ENCODE results near the gene LHX6.

Gene LHX6

DNA sequence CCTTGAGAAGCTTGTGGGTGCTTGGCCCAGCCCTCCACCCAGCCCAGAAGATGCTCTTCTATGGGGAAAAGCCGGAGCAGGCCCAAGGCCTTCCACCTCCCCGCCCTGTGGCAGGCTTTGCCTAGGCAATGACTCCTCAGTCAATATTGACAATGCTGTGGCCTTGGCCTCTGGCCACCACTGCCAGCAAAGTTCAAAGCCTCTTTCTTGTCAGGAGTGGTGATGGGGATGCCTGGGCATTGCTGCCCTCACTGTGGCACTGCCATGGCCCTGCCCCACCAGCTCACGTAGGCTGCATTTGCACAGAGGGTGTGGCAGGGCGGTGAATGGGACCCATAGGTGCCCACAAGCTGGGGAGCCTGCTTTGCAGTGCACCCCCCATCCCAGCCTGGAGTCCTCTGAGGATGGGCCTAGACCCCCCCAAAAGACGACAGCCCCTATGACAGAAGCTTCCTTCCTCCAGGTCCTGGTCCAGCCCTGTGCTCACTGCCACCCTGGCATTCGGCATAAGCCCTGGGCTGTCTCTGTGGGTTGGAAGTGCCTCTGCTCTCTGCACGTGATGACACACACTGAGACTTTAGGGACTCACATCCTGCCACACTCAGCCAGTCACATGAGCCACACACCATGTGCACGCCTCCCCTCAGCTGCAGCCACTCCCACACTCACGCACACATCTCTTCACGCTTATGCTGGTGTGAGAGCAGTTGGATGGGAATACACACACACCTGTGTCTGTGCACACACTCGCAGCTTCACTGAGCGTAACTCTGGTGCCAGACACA, 38.0 kb downstream of the LHX6 start:
- ATAC-seq: peak; percentile 20 to 41

DNA sequence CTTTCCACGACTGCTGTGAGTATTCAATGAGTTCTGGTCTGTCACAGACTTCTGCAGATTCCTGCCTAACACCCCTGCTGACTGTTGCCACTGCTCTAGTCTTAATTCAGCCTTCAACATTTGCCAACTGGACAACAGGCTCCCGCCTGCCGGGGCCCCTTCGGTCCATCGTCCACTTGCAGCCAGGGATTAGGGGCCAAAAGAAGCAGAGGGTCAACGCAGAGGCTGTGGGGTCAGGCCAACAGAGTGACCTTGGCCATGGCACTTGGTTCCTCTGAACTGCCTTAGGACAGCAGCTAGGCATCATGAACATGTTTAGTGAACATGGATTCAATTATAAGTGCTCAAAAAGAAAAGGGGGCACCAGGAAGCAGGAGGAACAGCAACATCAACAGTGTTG, 40.4 kb downstream of the LHX6 start:
- ATAC-seq: no peak

DNA sequence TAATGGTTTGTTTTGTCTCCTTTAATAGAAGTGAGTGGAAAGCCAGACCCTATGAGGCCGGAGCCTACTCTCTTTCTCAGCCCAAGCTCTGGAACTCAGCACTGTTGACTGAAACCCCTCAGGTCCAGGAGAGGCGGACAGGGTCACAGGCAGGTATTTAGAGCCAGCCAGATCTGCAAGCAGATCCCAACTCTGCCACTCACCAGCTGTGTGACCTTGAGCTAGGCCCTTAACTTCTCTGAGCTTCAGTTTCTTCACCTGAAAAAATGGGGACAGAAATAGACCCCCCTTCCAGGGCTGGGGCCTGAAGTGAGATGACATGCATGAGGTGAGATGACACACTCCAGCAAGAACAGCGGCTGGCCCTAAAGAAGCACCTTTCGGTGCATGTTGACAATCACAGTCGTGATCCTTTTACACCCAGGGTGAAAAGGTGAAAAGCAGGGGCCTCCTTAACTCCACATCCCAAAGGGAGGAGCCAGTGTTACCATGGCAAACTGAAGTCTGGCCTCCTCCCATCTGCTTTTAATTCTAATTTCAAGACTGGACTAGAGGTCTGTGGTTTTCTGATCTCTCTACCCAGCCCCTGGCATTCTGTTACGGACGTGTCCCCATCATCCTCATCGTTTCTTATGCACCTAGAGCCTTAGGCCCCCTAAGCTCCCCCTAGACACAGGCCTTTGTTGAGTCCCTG, 41.8 kb downstream of the LHX6 start:
- ATAC-seq: no peak

DNA sequence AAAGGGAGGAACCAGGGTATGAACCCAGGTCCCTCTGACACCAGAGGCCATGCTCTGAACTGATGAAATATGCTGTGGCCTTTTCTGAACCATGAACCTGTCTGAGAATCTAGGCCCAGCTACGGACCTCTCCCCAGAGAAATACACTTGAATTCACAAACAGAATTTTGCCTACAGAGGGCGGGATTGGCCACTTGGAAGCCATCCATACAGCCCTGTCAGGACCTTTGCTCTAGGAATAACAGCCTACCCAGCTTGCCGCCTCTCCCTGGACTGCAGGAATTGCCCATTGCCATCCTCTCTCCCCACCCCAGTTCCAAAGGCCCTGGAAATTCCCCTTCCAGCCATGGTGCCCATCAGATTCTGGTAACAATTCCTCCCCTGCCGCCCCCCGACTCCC, 42.5 kb downstream of the LHX6 start:
- ATAC-seq: no peak

DNA sequence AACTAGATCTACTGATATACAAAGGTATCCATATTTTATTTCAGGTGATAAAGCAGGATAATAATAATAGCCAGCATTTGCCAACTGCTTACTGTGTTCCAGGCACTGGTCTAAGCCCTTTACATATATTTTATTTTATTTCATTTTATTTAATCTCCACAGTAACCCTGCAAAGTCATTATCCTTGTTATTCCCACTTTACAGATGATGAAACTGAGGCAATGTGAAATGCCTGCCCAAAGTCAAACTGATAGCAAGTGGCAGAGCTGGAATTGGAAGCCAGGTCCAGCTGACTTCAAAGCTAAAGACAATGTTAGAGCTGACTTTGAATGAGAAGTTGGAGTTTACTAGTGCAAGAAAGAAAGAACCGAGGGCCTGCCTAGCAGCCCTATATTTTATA, 44.2 kb downstream of the LHX6 start:
- no peak for ATAC-seq

DNA sequence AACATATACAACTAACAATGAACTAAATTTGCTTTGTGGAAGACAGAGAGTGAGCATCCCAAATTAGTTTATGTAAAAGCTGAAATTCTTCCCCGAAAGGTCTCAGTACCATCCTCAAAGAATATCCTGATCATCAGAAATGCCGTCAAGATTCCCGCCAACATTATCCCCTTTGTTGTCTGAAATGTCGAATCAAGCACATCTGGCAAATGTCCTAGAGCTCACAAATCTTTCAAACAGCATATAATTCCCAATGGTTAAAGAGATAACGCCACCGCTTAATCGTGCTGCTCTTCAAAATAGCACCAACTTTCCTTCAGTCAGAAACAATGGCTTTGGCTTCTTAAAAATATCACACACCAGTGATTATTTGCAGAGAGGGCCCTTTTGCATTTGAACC, 45.3 kb downstream of the LHX6 start:
- ATAC-seq: no peak

DNA sequence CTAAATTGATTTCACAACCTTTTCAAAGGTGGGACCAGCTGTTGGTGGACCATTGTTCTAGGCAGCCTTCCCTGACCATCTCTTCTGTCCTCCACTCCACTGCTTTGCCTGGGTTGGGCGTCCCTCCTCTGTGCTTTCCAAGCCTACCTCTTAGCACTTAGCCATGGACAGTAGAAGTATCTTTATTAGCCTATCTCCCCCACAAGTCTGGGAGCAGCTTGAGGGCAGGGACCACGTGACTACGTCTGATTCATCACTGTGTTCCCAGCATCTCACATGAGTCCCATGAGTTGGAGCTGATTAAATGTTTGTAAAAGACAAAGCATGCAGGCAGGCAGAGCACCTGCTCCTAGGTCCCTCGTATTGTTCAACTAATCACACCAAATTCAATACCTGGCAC, 48.1 kb downstream of the LHX6 start:
- ATAC-seq: no peak

DNA sequence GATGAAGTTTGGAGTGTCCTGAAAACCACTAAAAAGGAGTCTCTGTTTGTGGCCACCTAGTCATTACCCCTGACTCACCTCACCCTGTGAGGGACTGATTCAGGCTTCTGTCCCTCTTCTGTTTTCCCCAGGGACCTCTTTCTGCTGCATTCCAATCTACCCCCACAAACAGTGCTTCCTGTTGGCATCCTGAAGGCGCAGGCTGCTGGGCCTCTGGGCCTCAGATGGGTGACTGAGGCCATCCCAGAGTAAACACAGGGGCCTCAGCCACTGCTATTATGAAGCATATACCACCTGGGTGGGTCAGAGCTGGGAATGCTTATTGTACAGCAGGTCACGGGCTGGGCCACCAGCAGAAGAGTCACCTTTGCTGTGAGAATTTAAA, 49.1 kb downstream of the LHX6 start:
- no peak for ATAC-seq

DNA sequence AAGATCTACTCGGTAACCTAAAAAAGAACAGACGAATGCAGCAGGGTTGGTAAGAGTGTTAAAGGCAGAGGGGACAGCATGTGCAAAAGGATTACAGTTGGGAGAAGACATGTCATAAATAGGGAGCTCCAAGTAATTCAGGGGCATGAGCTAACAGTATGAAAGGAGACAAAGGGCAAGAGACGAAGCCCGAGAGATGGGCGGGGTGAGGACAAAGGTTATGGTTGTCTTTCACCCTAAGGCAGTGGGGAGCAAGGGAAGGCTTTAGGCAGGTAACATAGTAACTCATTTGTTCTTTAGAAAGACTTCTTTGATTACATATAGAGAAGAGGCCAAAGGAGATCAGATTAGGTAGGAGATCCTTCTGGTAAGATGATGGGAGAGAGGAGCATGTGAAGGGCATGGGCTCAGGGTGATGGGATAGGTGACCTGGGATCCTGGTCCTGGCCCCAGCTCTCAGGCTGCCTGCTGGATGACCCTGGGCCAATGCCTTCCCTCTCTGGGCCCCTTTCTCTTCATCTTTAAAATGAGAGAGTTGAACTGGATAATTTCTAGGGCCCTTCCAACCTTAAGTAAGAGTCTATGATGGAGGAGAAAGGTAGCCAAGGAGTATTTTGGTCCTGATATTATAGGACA, 49.6 kb downstream of the LHX6 start:
- no peak for ATAC-seq

DNA sequence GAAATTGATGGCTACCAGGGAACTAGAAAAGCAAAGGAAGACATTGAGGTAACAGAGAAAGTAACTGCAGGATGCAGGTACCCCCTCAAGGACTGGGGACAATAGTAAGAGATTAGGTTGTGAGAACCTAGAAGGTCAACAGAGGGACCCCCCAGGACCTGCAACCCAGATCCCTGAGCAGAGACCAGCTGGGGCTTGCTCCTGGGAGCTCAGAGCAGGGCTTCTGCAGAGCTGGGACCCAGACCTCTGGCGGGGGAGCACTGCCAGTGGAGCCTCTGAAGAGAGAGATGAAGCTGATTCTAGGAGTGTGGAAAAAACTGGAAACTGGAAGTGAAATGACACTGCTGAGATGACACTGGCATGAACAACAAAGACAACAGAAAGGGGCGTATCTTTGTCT, 51.8 kb downstream of the LHX6 start:
- no peak for ATAC-seq

DNA sequence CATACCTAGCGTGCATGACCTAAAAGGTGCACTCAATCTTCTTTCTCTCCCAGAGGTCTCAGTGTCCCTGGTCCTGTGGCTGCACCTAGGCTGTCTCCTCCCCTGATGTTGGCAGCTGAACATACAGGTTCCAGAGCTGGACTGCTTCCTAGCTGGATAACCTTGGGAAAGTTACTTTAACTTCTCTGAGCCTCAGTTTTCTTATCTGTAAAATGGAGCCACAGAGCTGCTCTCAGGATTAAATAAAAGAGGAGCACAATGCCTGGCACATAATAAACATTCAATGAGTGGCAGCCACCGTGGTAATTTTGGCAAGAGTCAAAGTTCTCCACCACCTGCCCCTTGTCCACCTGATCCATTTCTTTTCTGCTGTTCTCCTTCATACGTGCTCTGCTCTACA, 55.1 kb downstream of the LHX6 start:
- no peak for ATAC-seq

DNA sequence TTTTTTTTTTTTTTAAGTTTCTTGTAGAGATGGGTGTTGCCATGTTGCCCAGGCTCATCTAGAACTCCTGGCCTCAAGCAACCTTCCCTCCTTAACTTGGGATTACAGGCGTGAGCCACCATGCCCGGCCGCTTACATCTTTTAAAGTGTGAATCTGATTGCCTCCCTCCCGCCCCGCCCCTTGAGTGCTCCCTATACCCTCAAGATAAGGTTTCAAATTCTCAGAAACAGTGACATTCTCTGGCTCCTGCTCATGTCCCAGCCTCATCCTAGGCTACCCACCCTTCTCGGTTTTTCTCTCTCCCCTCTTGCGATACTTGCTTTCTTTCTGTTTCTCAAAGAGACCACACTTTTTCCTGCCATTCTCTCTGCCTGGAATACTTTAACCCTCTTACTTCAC, 56.6 kb downstream of the LHX6 start:
- ATAC-seq: no peak

DNA sequence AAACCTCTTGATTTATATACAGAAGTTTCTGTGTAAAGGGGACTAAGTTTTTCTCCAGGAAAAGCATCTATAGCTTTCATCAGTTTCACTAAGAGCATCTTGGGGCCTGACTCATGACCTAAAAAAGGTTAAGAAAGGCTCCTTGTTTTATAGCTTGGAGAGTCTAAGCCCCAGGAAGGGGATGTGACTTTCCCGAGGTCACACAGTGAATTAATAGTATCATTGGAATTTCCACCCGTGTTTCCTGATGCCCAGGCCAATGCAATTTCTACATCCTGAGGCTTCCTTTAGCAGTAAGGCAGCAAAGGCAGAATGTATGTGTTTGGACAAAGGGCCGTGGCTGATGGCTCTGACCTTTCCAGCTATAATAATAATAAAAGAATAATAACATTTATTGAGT, 60.4 kb downstream of the LHX6 start:
- no peak for ATAC-seq

DNA sequence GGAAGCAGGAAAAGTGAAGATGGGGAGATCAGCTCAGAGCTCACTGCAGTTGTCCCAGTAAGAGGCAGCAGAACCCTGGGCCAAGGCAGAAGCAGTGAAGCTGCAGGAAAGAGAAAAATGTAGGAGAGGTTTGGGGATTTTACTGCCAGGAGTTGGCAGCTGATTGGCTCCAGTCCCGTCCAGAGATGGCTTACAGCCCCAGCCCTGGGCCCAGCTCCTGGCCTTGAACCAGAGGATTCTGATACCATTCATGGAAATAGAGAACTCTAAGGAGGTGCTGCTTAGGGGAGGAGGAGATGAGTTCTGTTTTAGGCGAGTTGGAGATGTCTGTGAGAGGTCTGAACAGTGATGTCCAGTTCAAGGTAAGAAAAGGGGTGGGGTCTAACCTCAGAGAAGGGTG, 64.5 kb downstream of the LHX6 start:
- no peak for ATAC-seq

DNA sequence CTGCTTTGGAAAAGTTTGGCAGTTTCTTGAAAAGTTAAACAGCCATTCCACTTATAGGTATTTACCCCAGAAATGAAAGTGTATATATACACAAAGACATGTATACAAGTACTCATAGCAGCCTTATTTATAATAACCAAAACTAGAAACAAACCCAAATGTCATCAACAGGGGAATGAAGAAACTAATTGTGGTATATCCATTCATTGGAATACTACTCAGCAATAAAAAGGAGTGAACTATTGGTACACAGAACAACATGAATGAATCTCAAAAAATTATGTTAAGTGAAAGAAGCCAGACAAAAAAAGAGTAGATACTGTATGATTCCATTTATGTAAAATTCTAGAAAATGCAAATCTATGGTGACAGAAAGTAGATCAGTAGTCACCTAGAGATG, 66.3 kb downstream of the LHX6 start:
- no peak for ATAC-seq

DNA sequence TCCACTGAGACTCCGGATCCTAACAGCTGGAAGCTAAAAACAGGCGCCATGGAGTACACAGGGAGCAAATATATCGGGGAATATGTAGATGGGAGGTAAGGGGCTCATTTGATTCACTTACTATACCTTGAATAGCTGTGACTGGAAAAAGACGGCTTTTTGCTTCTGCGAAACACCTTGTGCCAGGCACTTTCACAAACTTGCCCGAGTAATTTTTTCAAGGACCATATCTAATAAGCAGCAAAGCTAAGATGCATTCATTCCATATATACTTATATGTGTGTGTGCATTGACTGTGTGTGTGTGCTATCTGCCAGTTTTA, 68.9 kb downstream of the LHX6 start:
- no peak for ATAC-seq

DNA sequence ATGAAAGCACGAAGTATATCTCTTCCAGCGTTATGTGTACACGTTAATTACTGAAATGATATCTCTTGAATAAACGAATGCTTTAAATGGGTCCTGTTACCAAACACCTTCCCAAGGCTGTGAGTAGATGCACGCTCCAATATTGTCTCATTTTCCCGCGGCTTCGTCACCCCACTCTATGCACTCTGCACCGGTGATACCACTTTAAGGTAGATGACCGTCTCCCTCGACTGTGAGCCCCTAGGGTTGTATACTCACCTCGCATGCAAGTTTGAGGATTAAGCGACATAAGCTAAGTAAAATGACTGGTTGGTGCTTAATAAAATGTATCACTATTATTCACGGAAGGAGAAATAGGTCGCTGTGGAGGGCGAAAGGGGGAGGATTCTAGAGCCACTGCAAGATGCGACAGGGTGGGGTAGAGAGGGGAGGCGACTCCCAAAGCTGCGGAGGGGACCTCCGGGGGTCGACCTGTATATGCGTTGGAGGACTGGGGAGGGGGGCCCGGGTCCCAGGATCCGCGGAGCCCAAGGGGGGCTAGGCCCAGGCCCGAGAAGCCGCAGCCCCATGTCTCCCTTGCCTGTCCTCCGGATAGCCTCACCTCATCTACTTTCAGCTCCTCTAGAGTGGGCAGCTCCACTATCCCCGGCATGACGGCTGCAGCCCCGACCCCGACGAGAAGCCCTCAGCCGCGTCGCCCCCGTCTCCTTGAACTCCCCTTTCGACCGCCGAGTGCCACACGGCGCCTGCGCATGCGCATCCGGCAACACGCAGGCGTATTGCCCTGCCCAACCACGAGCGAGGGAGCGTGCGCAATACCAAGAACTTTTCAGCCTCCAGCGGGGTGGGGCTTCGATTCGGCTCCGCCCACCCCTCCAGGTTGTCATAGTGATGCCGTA, 69.5 kb downstream of the LHX6 start, which contains the start of the genes MORN5 and NDUFA8:
TSS of gene MORN5 (plus strand) at position 883 of the 899 bp plus-strand sequence. CDS start 65 bp downstream, outside the sequence.
TSS of gene NDUFA8 (minus strand) at position 754 of the 899 bp plus-strand sequence. CDS start at position 652, 102 bp downstream.
- ATAC-seq: peak; percentile 85 to 86

DNA sequence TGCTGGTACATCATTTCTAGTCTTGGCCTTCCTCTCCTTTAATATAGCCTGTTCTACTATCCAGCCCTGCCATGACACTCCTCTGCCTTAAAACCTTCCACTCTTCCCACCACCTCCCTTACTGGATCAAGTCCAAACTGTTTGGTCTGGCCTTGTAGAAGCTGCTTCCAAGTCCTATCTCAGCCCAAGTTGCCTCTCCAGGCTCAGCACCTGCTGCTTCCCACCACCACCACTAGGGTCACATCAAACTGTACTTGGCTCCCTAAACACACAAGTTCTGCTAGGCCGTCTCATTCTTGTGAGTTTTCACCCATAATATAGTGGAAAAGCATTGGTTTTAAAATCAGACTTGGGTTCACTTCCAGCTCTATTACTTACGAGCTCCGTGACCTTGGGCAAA, 70.6 kb downstream of the LHX6 start:
- no peak for ATAC-seq

DNA sequence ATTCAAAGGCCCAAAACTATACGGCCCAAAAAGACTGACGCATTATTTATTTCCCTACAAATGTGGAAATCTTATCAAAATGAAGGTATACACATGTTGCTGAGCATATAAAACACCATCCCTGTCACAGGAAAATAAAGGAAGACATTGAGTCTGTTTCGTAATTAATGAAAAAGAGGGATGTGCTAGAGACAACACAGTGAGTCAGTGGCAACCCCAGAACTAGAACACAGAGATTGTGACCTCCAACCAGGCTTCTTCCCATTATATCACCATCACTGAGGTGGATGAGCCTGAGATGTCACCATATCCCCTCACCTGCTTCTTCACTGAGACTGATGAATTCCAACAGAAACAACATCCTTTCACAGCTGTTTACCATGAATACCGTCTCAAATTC, 73.0 kb downstream of the LHX6 start:
- ATAC-seq: no peak

Data from activated CD4-positive, CD25-positive, alpha-beta regulatory T cell treated with anti-CD3 and anti-CD28 coated beads, Interleukin-2, amount 50 U/mL, for 24 hours (primary cell).